Psoas muscle (tissue), 8 donors: ENCODE results near the gene DYNC1I1. TPM values are rescaled to one million over a fixed set of nuclear protein-coding genes. Genes with fewer than 3 reads are reported as not detected.

Experiments
- ATAC-seq, 4 donors: fragments of 200-7000 bp; cut with Tn5 transposase; one replicate each; pipeline ENCODE4 v1.9.1; 2020; ENCODE audit warnings: moderate library complexity in 3 of 4, mild to moderate bottlenecking in 2 of 4
- DNase-seq, 2 donors: peaks; one replicate each; pipeline ENCODE4 v3.0.0-alpha.2; 2020
- H3K27ac ChIP-seq: fragments of 200-600 bp; one replicate; pipeline ENCODE4 v1.8.0; 2022
- H3K27me3 ChIP-seq, 3 donors: fragments of 200-600 bp in 1 of 3; one replicate each; pipeline versions ENCODE4 v1.6.1 to v1.8.0; 2013 to 2022; ENCODE audit warnings: low read length in 2 of 3, mild to moderate bottlenecking in 2 of 3, moderate library complexity in 1 of 3; ENCODE audit not compliant: insufficient read depth in 3 of 3
- H3K36me3 ChIP-seq, 2 donors: fragments of 200-600 bp in 1 of 2; one replicate each; pipeline versions ENCODE4 v1.6.1 to v1.8.0; 2013 to 2022; ENCODE audit warnings: low read depth in 1 of 2, mild to moderate bottlenecking in 1 of 2, moderate library complexity in 1 of 2; ENCODE audit not compliant: insufficient read depth in 1 of 2
- H3K4me1 ChIP-seq: fragments of 200-600 bp; one replicate; pipeline ENCODE4 v1.8.0; 2022
- H3K4me3 ChIP-seq: fragments of 200-600 bp; one replicate; pipeline ENCODE4 v1.8.0; 2022; ENCODE audit warnings: mild to moderate bottlenecking
- H3K9me3 ChIP-seq: fragments of 200-600 bp; one replicate; pipeline ENCODE4 v1.8.0; 2022
- CTCF ChIP-seq: fragments of 200-600 bp; IDR thresholded peaks from one replicate; pipeline ENCODE4 v1.8.0; 2022; ENCODE audit warnings: antibody characterized with exemption
- WGBS, 3 donors: extraction: QIAGEN DNeasy Blood & Tissue Kit; methylation state at CpG; one replicate each; pipeline versions ENCODE4 v1.1.6 to v1.1.7; 2013; 5-methylcytosine and 5-hydroxymethylcytosine counted together
- intact Hi-C, 2 donors: fragments of 100-400 bp; cut with DNase I; formaldehyde crosslinking; loops; one replicate each; pipeline versions ENCODE4 v1.11.0 to v1.14.2; 2022
- polyA plus RNA-seq, 3 donors: library from polyadenylated mRNA; stranded (reverse); fragments of 200-250 nt; gene quantifications; one replicate each; pipeline ENCODE4 v1.2.3, GENCODE V29; 2013
- total RNA-seq, 4 donors: library from RNA; stranded (reverse); fragmentation: NEBNext Ultra II Directional in 2 of 4; extraction: Animal tissue kit (Norgen Biotek cat#: 25700) in 2 of 4; gene quantifications; one replicate each; pipeline versions ENCODE4 v1.2.1 to v1.2.4, GENCODE V29; 2021 to 2023
- donor health status: healthy with polysubstance abuse.
- donor health status: DM: no; HTN: no; CAD: no; lungs with moderate emphysema.
- donor health status: Bipolar disorder and iron deficiency.
- donor health status: healthy.
- donor health status: DM: yes; HTN: yes; CAD: no.
- donor health status: DM: no; HTN: no; CAD: no.
- donor health status: DM: no; HTN: no; CAD: no.
- donor health status: DM: yes; HTN: yes; CAD: no.

Gene DYNC1I1
- total and polyA plus RNA-seq, 7 donors = 3.0 to 28.8 (median 6.9) TPM

GRCh38 chr7:96016735-96017134 lies 244.4 kb downstream of the DYNC1I1 start:
- no peak for TF ChIP-seq CTCF
- intact Hi-C loops = no loop called here
- no peaks in the 10 kb centered on the region for H3K36me3 ChIP-seq
- H3K27ac ChIP-seq = no peak overlapping the region
- DNase-seq = no peak
- ATAC-seq = no peak
- no peaks in the 10 kb centered on the region for H3K9me3 ChIP-seq
- no peaks in the 10 kb centered on the region for H3K27me3 ChIP-seq
- no peak overlapping the region for H3K4me3 ChIP-seq
- H3K4me1 ChIP-seq = no peaks in the 10 kb centered on the region
- 70 to 74% (median 70%) methylated on average over 2 of the region's 2 CpGs for WGBS, 3 donors

GRCh38 chr7:96017877-96018276 lies 245.5 kb downstream of the DYNC1I1 start:
- H3K27me3 ChIP-seq = no peaks in the 10 kb centered on the region
- WGBS, 3 donors = 91 to 97% (median 94%) methylated on average over 3 of the region's 3 CpGs
- H3K4me3 ChIP-seq = no peak overlapping the region
- intact Hi-C loops = no loop called here
- DNase-seq (no peak), ATAC-seq (no peak)
- no peaks in the 10 kb centered on the region for H3K36me3 ChIP-seq
- no peaks in the 10 kb centered on the region for H3K9me3 ChIP-seq
- no peaks in the 10 kb centered on the region for H3K4me1 ChIP-seq
- TF ChIP-seq CTCF = no peak
- no peak overlapping the region for H3K27ac ChIP-seq

- no peak overlapping the region for H3K27ac ChIP-seq
- no peaks in the 10 kb centered on the region for H3K4me1 ChIP-seq
- H3K9me3 ChIP-seq = no peaks in the 10 kb centered on the region
- intact Hi-C loops = no loop called here
- 84 to 89% (median 85%) methylated on average over 4 of the region's 4 CpGs for WGBS, 3 donors
- no peaks in the 10 kb centered on the region for H3K27me3 ChIP-seq
- no peak for DNase-seq
- ATAC-seq = no peak
- TF ChIP-seq CTCF = no peak
- no peaks in the 10 kb centered on the region for H3K36me3 ChIP-seq
- H3K4me3 ChIP-seq = no peak overlapping the region
These were observed 249.2 kb downstream of the DYNC1I1 start for GRCh38 chr7:96021568-96021967.

GRCh38 chr7:96023387-96023786 lies 251.0 kb downstream of the DYNC1I1 start:
- WGBS, 3 donors = 60 to 66% (median 63%) methylated on average over 3 of the region's 3 CpGs
- no peaks in the 10 kb centered on the region for H3K4me1 ChIP-seq
- TF ChIP-seq CTCF = no peak
- DNase-seq = no peak
- no peak overlapping the region for H3K4me3 ChIP-seq
- H3K27me3 ChIP-seq = no peaks in the 10 kb centered on the region
- intact Hi-C loops = no loop called here
- ATAC-seq = no peak
- no peaks in the 10 kb centered on the region for H3K9me3 ChIP-seq
- no peaks in the 10 kb centered on the region for H3K36me3 ChIP-seq
- no peak overlapping the region for H3K27ac ChIP-seq

- WGBS, 3 donors = 37 to 90% (median 83%) methylated on average over 2 of the region's 2 CpGs
- no peaks in the 10 kb centered on the region for H3K27me3 ChIP-seq
- no peak for TF ChIP-seq CTCF
These were observed 253.7 kb downstream of the DYNC1I1 start for GRCh38 chr7:96026010-96026409.

More at GRCh38 chr7:96026010-96026409, 253.7 kb downstream of the DYNC1I1 start:
- Histone ChIP-seq H3K4me3 (no peak overlapping the region), H3K36me3 (no peaks in the 10 kb centered on the region), H3K27ac (no peak overlapping the region), H3K9me3 (no peaks in the 10 kb centered on the region), H3K4me1 (no peaks in the 10 kb centered on the region)
- intact Hi-C loops = no loop called here
- DNase-seq (no peak), ATAC-seq (no peak)
